HG02588 (cell line): ENCODE data around the gene PAX1.

ENCODE experiments used
- ATAC-seq: cut with Tn5 transposase; IDR thresholded peaks from one replicate; pipeline ENCODE4 v1.9.1; 2021; ENCODE audit warnings: mild to moderate bottlenecking, moderate library complexity; ENCODE audit not compliant: unreplicated experiment

Gene PAX1

GRCh38 chr20:21705575-21706260 lies at the start of gene PAX1:
TSS of gene PAX1 (plus strand) at chr20:21705664. CDS start at chr20:21705713, 49 bp downstream.
- ATAC-seq: no peak

- ATAC-seq: no peak
Observed at GRCh38 chr20:21656308-21657067, 49.0 kb upstream of the PAX1 start.

- ATAC-seq: no peak
Observed at GRCh38 chr20:21661488-21662055, 43.9 kb upstream of the PAX1 start.

DNA sequence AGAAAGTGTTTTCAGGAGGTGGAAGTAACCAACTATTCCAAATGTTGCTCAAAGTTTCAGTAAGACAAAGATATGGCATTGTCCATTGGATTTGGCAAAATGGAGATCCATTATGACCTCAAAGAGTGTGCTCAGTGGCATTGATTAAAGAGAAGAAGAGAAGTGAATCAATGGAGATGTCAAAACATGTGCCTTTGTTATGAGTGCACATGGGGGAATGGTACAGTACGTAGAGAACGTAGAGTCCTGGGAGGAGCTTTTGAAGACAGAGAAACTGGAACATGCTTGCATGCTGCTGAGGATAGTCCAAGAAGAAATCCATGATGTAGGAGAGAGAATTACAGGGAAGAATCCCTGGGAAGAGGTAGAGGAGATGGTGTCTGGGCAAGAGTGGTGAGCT lies 42.0 kb upstream of the PAX1 start:
- ATAC-seq: no peak

DNA sequence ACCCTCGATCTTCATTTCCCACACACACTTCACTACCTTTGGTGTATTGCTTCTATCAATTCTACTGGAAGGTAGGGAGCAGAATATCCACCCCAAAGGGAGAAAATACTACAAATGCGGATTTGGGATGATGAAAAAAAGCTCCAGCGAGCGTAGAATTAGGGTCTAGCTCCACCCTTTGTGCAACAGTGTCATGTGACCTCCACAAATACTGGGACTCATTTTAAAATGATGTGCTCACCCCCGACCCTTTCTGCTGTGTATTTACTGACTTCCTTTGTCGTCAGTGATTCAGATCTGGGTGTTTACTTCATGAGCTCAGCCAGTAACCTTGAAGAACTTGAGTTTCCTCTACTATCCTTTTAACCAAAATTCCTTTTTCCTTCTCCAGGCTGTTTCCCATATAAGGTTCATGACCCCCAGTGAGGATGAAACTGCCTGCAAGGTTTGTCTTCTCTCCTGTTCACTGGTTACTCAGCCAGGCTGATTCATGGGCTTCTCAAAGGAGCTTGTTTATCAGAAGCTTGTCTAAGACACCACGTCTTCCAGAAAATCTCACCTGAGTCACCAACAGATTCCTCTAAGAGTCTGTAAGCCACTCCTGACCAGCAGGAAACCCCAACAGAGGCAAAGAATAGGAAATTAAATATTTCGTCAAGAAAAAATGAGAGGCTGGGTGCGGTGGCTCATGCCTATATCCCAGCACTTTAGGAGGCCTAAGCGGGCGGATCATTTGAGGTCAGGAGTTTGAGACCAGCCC lies 39.6 kb upstream of the PAX1 start:
- no peak for ATAC-seq

DNA sequence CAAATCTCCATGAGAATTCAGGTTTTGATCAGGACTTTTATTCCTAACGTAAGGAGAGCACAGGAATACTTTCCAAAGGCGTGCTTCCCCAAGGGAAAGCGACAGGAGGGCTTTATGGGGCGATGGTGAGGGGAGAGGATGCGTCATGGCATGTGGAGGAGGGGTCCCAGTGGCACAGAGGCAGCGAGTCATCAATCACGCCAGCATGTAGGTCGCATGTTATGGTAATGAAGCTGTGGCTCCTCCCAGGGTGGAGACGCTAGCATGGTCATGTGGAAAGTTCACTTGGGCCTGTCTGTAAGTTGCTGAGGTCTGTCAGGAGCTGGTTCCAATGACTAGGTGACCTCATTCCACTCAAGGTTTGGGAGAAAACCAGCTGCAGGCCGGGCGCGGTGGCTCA lies 35.3 kb upstream of the PAX1 start:
- no peak for ATAC-seq

GRCh38 chr20:21670981-21671380 lies 34.5 kb upstream of the PAX1 start:
- ATAC-seq: no peak

- no peak for ATAC-seq
Observed at GRCh38 chr20:21677261-21677660, 28.2 kb upstream of the PAX1 start.

GRCh38 chr20:21677781-21678180 lies 27.7 kb upstream of the PAX1 start:
- no peak for ATAC-seq

DNA sequence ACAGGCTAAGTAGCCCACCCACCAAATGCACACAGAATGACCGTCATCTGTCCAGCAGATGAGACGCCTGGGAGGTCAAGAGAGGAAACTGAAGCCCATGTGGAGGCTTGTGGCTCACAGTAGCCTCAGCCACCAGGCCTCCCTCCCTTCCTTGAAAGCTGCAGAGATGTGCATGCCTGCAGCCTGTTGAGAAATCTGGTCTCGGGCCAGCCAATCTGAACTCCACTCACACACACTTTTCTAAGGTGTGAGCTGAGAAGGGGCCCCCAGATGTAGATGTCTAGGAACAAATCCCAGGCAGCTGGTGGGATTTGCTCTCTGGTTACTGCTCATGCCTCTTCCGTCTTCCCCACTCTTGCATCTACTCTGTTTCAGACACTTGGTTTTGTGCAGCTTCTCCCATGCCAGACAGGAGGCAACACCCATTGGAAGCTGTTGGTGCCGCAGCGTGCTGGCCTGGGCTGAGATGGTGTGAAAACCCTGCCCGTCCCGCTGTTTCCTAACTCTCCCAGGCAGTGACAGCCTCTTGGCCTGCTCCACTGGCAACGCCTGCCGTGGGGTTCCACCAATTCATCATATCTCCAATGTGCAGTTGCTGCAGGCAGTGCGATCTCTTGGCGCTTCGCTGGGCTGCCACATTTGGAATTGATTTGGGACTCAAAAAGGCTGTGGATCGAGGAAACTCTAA lies 24.1 kb upstream of the PAX1 start:
- ATAC-seq: no peak

DNA sequence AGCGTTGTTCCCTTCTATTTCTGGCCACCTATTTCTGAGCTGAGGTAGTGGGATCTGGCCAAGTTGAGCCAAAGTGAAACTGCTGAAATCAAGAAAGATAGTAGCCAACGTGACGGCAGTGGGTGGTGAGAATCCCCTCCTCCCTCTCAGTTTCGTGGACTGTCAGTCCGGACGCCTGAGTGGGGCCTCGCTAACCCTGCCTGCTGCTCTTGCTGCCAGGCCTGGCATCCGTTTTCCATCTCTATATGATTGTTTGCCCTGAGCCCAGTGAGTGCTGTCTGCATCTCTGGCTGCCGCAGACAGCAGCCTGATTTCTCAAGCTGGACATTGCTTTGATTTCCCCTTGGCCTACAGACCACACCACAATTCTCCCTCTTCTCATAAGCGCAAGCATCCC lies 23.5 kb upstream of the PAX1 start:
- no peak for ATAC-seq

DNA sequence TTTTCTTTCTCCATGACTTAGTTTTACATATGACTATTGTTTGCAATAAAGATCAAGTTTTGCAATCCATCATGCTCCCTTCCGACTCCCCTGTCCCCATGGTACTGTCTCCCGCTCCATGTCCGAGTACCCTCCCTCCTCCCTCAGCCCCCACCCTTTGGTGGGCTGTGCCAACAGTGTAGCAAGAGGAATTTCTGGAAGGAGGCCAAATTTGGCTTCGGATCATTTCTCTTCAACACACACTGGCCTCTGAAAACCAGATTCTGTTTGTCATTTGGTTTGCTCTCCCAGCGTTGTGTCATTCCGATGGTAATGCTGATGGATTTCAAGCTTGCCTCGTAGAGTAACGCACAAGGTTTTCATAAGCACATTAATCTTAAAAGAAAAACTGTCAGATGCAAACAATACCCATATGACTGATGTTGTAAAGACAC lies 22.9 kb upstream of the PAX1 start:
- ATAC-seq: no peak

- no peak for ATAC-seq
Observed at GRCh38 chr20:21684671-21685070, 20.8 kb upstream of the PAX1 start.

DNA sequence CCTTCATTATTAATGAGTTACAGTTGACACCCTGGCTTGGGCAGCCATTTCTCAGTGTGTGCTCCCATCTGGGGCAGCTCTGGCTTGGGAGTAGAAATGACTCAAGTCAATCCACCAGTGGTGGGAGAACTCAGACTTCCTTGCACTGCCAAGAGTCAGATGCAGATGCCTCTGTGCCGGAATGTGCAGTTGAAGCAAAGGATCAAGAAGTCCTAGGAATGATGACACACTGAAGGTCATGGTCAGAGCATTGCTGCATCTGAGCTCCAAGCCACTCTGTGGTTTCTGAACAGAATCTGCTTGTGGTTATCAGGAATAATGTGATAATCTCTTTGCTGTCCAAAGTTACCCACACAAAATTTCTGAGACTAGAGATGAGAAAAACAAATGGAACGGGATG lies 19.5 kb upstream of the PAX1 start:
- no peak for ATAC-seq

GRCh38 chr20:21693322-21693721 lies 12.1 kb upstream of the PAX1 start:
- ATAC-seq: no peak

- ATAC-seq: no peak
Observed at GRCh38 chr20:21698494-21699215, 6.8 kb upstream of the PAX1 start.

GRCh38 chr20:21699216-21699508 lies 6.3 kb upstream of the PAX1 start:
- no peak for ATAC-seq

DNA sequence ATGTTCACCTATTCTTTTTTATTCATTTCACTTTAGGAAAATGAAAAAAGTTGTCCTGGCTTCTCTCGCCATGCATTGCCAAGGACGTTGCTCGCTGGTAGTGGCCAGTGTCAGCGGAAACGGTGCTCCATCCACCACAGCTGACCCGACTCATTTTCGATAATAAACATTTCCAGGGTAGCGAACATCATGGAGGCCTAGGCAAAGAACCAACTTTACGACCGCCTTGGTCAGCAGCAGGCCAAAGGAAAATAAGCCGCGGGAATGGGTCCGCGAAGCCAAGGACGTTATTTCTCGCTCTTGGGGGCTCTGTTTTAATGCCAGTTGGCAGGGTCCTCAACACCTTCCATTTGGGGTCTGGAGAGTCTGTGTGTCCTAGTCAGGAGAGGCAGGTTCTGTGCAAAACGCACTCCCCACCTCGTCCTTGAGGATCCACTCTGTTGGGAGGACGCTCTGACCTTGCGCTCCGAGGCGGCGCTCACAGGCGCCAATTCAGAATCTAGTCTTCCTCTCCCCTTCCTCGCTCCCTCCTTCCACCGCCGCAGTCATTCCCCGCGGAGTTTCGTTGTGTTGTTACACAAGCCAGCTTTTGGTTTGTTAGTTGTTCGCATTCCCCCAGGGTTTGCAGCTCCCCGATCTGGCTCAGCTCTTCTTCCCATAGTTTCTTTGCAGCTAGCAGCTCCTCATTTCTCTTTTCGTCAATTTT lies 4.1 kb upstream of the PAX1 start:
- no peak for ATAC-seq

DNA sequence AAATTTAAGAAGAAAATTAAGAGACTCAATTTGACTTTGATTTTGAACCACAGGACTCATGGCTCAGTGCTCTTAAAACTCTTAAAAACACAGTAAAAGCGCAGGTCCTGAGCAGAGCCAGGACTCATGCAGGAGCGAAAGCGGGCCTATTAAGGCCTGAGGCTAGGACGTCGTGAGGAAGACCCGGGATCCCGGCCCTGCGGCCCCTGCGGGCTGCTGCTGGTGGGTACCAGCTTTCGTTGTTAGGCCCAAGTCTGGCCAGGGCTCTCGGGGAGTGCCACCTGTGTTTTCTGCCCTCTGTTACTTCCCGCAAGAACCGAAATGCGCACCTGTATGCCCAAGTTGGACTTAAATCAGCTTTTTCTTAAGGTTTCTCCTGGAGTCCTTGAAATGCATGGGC lies 3.4 kb upstream of the PAX1 start:
- ATAC-seq: no peak
